GM19238 (cell line): ENCODE results near the gene MOK.

ENCODE experiments used
- DNase-seq: peaks from one replicate; pipeline ENCODE4 v3.0.0; 2011; ENCODE audit warnings: low spot score; ENCODE audit not compliant: insufficient read length

MOK gene

DNA sequence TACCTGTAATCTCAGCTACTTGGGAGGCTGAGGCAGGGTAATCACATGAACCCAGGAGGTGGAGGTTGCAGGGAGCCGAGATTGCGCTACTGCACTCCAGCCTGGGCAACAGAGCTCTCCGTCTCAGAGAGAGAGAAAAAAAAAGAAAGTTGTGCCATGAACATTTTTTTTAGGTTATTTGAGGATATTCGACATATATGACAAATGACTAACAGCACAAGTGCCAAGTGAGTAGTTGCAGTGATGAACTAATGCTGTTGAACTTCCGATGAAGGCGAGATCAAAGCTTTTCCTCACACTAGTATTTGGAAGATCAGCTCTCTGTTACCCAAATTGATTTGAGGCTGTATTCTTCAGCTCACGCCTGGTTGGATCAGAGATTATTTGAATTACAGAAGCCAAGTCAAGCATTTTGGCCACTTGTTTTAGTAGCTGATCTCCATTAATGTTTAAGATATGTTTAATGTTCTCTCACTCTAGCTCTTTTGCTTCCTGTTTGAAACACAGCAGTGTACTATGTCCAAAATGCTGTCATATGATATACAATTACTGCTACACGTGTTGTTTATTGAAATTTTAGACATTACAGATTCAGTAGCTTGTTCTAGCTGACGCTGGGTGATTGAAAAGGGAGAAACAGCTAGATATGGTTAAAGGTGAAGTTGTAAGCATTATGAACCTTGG lies 121.9 kb downstream of the MOK start:
- DNase-seq = no peak

DNA sequence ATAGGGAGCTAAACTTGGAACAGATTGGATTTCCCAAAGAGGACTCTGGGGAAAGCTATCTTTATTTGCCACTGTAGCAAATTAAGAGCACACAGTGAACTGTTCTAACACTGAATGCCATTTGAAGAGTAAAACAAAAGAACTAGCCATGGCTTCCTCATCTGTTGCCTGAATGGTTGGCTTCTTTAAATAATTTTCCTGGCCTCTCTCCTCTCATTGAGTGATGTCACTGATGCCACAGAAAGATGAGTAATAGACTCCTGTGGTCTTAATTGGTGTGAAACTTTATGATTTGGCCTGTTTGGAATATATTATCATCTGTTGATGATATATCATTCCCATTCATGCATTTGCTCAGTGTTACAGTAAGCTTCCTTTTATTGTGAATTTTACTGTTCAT lies 122.8 kb downstream of the MOK start:
- no peak for DNase-seq

DNA sequence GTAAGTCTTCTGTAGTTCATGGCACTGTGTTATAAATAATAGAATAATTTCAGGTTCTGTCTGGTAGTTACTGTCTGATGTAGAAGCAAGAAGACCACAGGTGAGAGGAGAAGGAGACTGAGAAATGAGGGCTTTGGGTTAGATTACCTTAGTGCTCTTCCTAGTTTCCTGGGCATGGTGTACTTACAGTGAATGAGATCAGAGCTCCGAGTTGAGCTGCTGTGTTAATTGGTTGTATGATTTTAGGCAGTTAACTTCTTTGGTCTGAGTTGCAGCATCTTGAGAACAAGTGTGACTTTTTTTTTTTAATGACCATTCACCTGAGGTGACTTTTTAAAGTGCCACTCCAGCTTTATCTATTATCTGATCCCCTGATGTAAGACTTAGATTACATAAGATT lies 123.8 kb downstream of the MOK start:
- no peak for DNase-seq

DNA sequence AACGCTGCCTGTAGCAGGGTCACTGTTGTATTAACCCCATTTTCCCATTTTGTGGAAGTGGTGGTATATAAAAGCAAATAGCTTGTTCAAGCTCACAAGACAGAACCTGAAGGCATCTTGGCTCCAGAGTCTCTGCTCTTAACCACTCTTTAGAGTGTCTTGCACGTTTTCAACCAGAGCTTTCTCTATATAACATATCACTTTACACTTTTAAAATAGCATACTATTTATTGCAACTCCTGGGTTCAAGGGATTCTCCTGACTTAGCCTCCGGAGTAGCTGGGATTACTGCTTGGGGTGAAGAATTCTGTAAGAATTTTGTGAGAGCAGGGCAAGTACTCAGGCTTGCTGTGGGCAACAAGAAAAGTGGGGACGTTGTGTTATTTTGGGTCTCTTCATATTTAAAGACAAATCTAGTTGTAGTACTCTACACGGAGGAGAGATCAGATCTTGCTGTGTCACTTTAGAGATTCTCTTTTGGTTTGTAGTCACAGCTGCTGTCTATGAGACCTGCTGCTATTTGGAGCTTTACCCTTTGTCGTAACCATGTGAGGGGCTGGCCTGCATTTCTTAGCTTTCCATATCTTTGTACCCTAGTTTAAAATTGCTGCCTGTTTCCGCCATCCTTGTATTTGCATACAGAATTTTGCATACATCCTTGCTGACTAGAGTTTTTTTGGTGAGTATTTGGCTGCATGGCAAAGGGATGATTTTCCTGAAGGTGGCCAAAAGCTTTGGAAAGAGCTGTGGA lies 124.5 kb downstream of the MOK start:
- DNase-seq = no peak
